Activated CD4-positive, alpha-beta T cell treated with anti-CD3 and anti-CD28 coated beads for 36 hours (primary cell): ENCODE results near the gene TIMM44. TPM values are rescaled to one million over a fixed set of nuclear protein-coding genes. Genes with fewer than 3 reads are reported as not detected.

Experiments used
- ATAC-seq: fragments of 200-7000 bp; cut with Tn5 transposase; one replicate; pipeline ENCODE4 v1.10.0; 2021; ENCODE audit warnings: mild to moderate bottlenecking, moderate library complexity
- CTCF ChIA-PET: fragments of 350-600 bp; sonication (Branson Sonifier 250); formaldehyde crosslinking; loops from one replicate; lab custom pipeline; 2021; ENCODE audit warnings: antibody characterized with exemption; lab: Charles Lee
- POLR2A ChIA-PET: fragments of 350-600 bp; sonication (Branson Sonifier 250); formaldehyde crosslinking; loops from one replicate; lab custom pipeline; 2021; ENCODE audit warnings: antibody characterized with exemption, inconsistent platforms; lab: Charles Lee
- DNase-seq: peaks from one replicate; pipeline ENCODE4 v3.0.0-alpha.2; 2020
- H3K27ac Mint-ChIP-seq: one replicate; pipeline ENCODE4 v1.8.0; 2021; ENCODE audit warnings: mixed read lengths
- H3K27me3 Mint-ChIP-seq: one replicate; pipeline ENCODE4 v1.8.0; 2021; ENCODE audit warnings: mixed read lengths
- H3K36me3 Mint-ChIP-seq: one replicate; pipeline ENCODE4 v1.8.0; 2021; ENCODE audit warnings: low read depth, mixed read lengths
- H3K4me1 Mint-ChIP-seq: one replicate; pipeline ENCODE4 v1.8.0; 2021; ENCODE audit warnings: mixed read lengths
- H3K4me3 Mint-ChIP-seq: one replicate; pipeline ENCODE4 v1.8.0; 2021; ENCODE audit warnings: mild to moderate bottlenecking, moderate library complexity, mixed read lengths
- H3K9me3 Mint-ChIP-seq: one replicate; pipeline ENCODE4 v1.8.0; 2021; ENCODE audit warnings: low read depth, mixed read lengths
- intact Hi-C, 2 experiments: fragments of 100-400 bp; cut with DNase I in 1 of 2; cut with micrococcal nuclease in 1 of 2; formaldehyde crosslinking; loops; one replicate each; pipeline versions ENCODE4 v1.14.2 to v1.15.1; 2022 to 2024; cut with DNase I, micrococcal nuclease
- total RNA-seq, 2 experiments: library from RNA; stranded (reverse); gene quantifications; one replicate each; pipeline ENCODE4 v1.2.3, GENCODE V29; 2021

TIMM44 gene
- total RNA-seq, 2 experiments from 2014 or later: 80.4 to 84.0 TPM

- intact Hi-C loops: no loop called here
- POLR2A ChIA-PET: no interaction called here
Observed at GRCh38 chr19:7912144-7912696, 31.2 kb downstream of the TIMM44 start.

GRCh38 chr19:7911508-7912143, 31.8 kb downstream of the TIMM44 start:
- no peak overlapping the region for H3K4me3 Mint-ChIP-seq
- H3K36me3 Mint-ChIP-seq: peaks cover 17% of the 10 kb centered on the region
- ATAC-seq: no peak
- ChIA-PET CTCF (no interaction called here), POLR2A (no interaction called here)
- H3K27ac Mint-ChIP-seq: no peak overlapping the region
- peaks cover 7% of the 10 kb centered on the region for H3K4me1 Mint-ChIP-seq
- intact Hi-C loops: no loop called here
- peaks cover 8% of the 10 kb centered on the region for H3K27me3 Mint-ChIP-seq
- DNase-seq: no peak
- no peaks in the 10 kb centered on the region for H3K9me3 Mint-ChIP-seq

More at GRCh38 chr19:7912144-7912696, 31.2 kb downstream of the TIMM44 start:
- no peak for DNase-seq
- no peak for ATAC-seq
- Mint-ChIP-seq H3K9me3 (no peaks in the 10 kb centered on the region), H3K4me1 (peaks cover 11% of the 10 kb centered on the region), H3K27ac (no peak overlapping the region), H3K27me3 (peaks cover 10% of the 10 kb centered on the region), H3K4me3 (no peak overlapping the region), H3K36me3 (peaks cover 16% of the 10 kb centered on the region)
- CTCF ChIA-PET: interaction anchor here (0.6 kb wide), 1 partner anchor 11 kb away, joined by 3 read pairs; no protein-coding TSS in a partner anchor

- Mint-ChIP-seq H3K36me3 (peaks cover 24% of the 10 kb centered on the region), H3K27me3 (peaks cover 7% of the 10 kb centered on the region), H3K4me1 (peaks cover 10% of the 10 kb centered on the region), H3K9me3 (no peaks in the 10 kb centered on the region), H3K4me3 (no peak overlapping the region), H3K27ac (no peak overlapping the region)
- DNase-seq (no peak), ATAC-seq (no peak)
- CTCF ChIA-PET: no interaction called here
- POLR2A ChIA-PET: no interaction called here
- intact Hi-C loops: no loop called here
Observed at GRCh38 chr19:7910321-7911161, 32.9 kb downstream of the TIMM44 start.

- Mint-ChIP-seq H3K9me3 (no peaks in the 10 kb centered on the region), H3K4me1 (peaks cover 16% of the 10 kb centered on the region), H3K27me3 (no peaks in the 10 kb centered on the region), H3K36me3 (peaks cover 30% of the 10 kb centered on the region), H3K4me3 (no peak overlapping the region), H3K27ac (no peak overlapping the region)
- POLR2A ChIA-PET: no interaction called here
- ATAC-seq: no peak
- DNase-seq: no peak
- CTCF ChIA-PET: no interaction called here
- intact Hi-C loops: no loop called here
Observed at GRCh38 chr19:7909471-7910067, 33.9 kb downstream of the TIMM44 start.

GRCh38 chr19:7908742-7909461, 34.6 kb downstream of the TIMM44 start:
- no peak for ATAC-seq

GRCh38 chr19:7908078-7908699, 35.3 kb downstream of the TIMM44 start:
- Mint-ChIP-seq H3K9me3 (no peaks in the 10 kb centered on the region), H3K4me1 (peaks cover 18% of the 10 kb centered on the region), H3K4me3 (no peak overlapping the region), H3K36me3 (peaks cover 32% of the 10 kb centered on the region), H3K27me3 (no peaks in the 10 kb centered on the region), H3K27ac (no peak overlapping the region)
- ATAC-seq: no peak
- intact Hi-C loops: no loop called here
- CTCF ChIA-PET: interaction anchor here (0.9 kb wide), 1 partner anchor 21 kb away, joined by 3 read pairs; no protein-coding TSS in a partner anchor
- POLR2A ChIA-PET: no interaction called here
- DNase-seq: no peak

More at GRCh38 chr19:7908742-7909461, 34.6 kb downstream of the TIMM44 start:
- peaks cover 18% of the 10 kb centered on the region for H3K4me1 Mint-ChIP-seq
- CTCF ChIA-PET: interaction anchor here (0.9 kb wide), 1 partner anchor 20 kb away, joined by 3 read pairs; no protein-coding TSS in a partner anchor
- no peak overlapping the region for H3K27ac Mint-ChIP-seq
- H3K36me3 Mint-ChIP-seq: peaks cover 30% of the 10 kb centered on the region
- intact Hi-C loops: no loop called here
- H3K27me3 Mint-ChIP-seq: no peaks in the 10 kb centered on the region
- H3K9me3 Mint-ChIP-seq: no peaks in the 10 kb centered on the region
- H3K4me3 Mint-ChIP-seq: no peak overlapping the region
- no peak for DNase-seq
- POLR2A ChIA-PET: no interaction called here

- ATAC-seq: no peak
- POLR2A ChIA-PET: no interaction called here
- no peaks in the 10 kb centered on the region for H3K9me3 Mint-ChIP-seq
Observed at GRCh38 chr19:7907544-7907943, 35.9 kb downstream of the TIMM44 start.

GRCh38 chr19:7907122-7907521, 36.3 kb downstream of the TIMM44 start:
- H3K9me3 Mint-ChIP-seq: no peaks in the 10 kb centered on the region
- peaks cover 22% of the 10 kb centered on the region for H3K4me1 Mint-ChIP-seq
- peaks cover 28% of the 10 kb centered on the region for H3K36me3 Mint-ChIP-seq
- ATAC-seq (no peak), DNase-seq (no peak)
- POLR2A ChIA-PET: no interaction called here
- H3K4me3 Mint-ChIP-seq: no peak overlapping the region
- intact Hi-C loops: no loop called here
- CTCF ChIA-PET: no interaction called here
- H3K27ac Mint-ChIP-seq: no peak overlapping the region
- no peaks in the 10 kb centered on the region for H3K27me3 Mint-ChIP-seq

More at GRCh38 chr19:7907544-7907943, 35.9 kb downstream of the TIMM44 start:
- DNase-seq: no peak
- Mint-ChIP-seq H3K4me3 (no peak overlapping the region), H3K27ac (no peak overlapping the region), H3K4me1 (peaks cover 20% of the 10 kb centered on the region), H3K27me3 (no peaks in the 10 kb centered on the region), H3K36me3 (peaks cover 29% of the 10 kb centered on the region)
- CTCF ChIA-PET: interaction anchor here (0.9 kb wide), 1 partner anchor 21 kb away, joined by 3 read pairs; no protein-coding TSS in a partner anchor
- intact Hi-C loops: no loop called here

- Mint-ChIP-seq H3K4me3 (peak overlapping the region; percentile 85), H3K27me3 (no peaks in the 10 kb centered on the region), H3K36me3 (peaks cover 22% of the 10 kb centered on the region), H3K27ac (no peak overlapping the region), H3K4me1 (peaks cover 22% of the 10 kb centered on the region), H3K9me3 (no peaks in the 10 kb centered on the region)
- ChIA-PET POLR2A (no interaction called here), CTCF (no interaction called here)
- ATAC-seq: no peak
- no peak for DNase-seq
- intact Hi-C loops: no loop called here
Observed at GRCh38 chr19:7905859-7906258, 37.6 kb downstream of the TIMM44 start.

- Mint-ChIP-seq H3K27ac (peak overlapping the region; percentile 92), H3K9me3 (no peaks in the 10 kb centered on the region), H3K4me3 (peak overlapping the region; percentile 85), H3K4me1 (peaks cover 22% of the 10 kb centered on the region), H3K27me3 (no peaks in the 10 kb centered on the region), H3K36me3 (peaks cover 18% of the 10 kb centered on the region)
- ATAC-seq: no peak
- ChIA-PET CTCF (no interaction called here), POLR2A (no interaction called here)
- intact Hi-C loops: no loop called here
- DNase-seq: no peak
Observed at GRCh38 chr19:7905268-7905667, 38.2 kb downstream of the TIMM44 start.
